Sigmoid colon (tissue), 4 donors: ENCODE data around the gene CELA3A.
"Not testable (repeated sequence)": the region's sequence is repeated elsewhere in the genome, so short reads cannot be mapped to it uniquely, and the experiment has no call there.

Source experiments
- EP300 ChIP-seq, 4 donors: sonication (generic); formaldehyde crosslinking; IDR thresholded peaks; one replicate each; pipeline ENCODE4 v1.6.1; 2017; ENCODE audit warnings: antibody characterized with exemption in 4 of 4
- POLR2AphosphoS5 ChIP-seq, 4 donors: sonication (generic); formaldehyde crosslinking; IDR thresholded peaks; one replicate each; pipeline ENCODE4 v1.6.1; 2017; ENCODE audit warnings: antibody characterized with exemption in 4 of 4
- TF ChIP-seq, protein P1 (sequence below), 4 experiments: fragments of 450-650 bp in 3 of 4; fragments of 200-600 bp in 1 of 4; IDR thresholded peaks; one replicate each; pipeline ENCODE4 v1.5.1; 2016 to 2019; ENCODE audit warnings: antibody characterized with exemption in 4 of 4, mild to moderate bottlenecking in 3 of 4, moderate library complexity in 2 of 4

DNA sequence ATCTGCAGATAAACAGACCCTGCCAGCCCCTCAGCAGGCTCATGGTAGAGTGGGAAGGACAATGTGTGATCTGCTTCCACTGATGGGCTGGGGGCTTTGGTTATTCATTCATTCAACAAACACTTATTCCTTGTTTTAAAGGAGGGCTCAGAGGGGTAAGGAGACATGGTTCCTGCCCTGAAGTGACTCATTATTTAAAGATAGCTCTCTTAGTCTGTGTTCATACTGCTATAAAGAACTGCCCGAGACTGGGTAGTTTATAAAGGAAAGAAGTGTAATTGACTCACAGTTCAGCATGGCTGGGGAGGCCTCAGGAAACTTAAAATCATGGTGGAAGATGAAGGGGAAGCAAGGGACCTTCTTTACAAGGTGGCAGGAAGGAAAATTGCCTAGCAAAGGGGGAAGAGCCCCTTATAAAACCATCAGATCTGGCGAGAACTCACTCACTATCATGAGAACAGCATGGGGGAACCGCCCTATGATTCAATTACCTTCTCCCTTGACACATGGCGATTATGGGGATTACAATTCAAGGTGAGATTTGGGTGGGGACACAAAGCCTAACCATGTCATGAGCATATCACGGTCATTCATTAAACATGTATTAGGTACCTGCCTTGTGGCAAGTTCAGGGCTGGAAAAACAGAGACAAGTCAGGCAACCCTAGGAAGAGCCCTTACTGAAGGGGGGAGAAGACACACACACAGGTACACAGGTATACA is 11.6 kb upstream of the CELA3A start:
- not testable (repeated sequence) for TF ChIP-seq POLR2AphosphoS5, EP300 (IDR thresholded peaks at IDR 0.05)
- TF ChIP-seq, protein P1, sequence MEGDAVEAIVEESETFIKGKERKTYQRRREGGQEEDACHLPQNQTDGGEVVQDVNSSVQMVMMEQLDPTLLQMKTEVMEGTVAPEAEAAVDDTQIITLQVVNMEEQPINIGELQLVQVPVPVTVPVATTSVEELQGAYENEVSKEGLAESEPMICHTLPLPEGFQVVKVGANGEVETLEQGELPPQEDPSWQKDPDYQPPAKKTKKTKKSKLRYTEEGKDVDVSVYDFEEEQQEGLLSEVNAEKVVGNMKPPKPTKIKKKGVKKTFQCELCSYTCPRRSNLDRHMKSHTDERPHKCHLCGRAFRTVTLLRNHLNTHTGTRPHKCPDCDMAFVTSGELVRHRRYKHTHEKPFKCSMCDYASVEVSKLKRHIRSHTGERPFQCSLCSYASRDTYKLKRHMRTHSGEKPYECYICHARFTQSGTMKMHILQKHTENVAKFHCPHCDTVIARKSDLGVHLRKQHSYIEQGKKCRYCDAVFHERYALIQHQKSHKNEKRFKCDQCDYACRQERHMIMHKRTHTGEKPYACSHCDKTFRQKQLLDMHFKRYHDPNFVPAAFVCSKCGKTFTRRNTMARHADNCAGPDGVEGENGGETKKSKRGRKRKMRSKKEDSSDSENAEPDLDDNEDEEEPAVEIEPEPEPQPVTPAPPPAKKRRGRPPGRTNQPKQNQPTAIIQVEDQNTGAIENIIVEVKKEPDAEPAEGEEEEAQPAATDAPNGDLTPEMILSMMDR (IDR thresholded peaks at IDR 0.05), result not testable (repeated sequence)
